SK-N-SH treated with all-trans-retinoic acid at 6 μM for 48 hours (cell line): Measurements from ENCODE around the gene MDM4.
"Not testable (repeated sequence)": the region's sequence is repeated elsewhere in the genome, so short reads cannot be mapped to it uniquely, and the experiment has no call there.

Source experiments
- ATAC-seq: fragments of 200-7000 bp; cut with Tn5 transposase; 3 replicates; pipeline ENCODE4 v1.9.1; 2020; ENCODE audit warnings: mild to moderate bottlenecking, moderate library complexity
- ARNTL ChIP-seq: fragments of 450-650 bp; formaldehyde crosslinking; IDR thresholded peaks from 2 replicates; pipeline ENCODE4 v1.5.0; 2020; ENCODE audit warnings: low read depth, mild to moderate bottlenecking, moderate library complexity, borderline replicate concordance
- BACH2 ChIP-seq: fragments of 250-450 bp; sonication (Bioruptor Pico); IDR thresholded peaks from 2 replicates; pipeline ENCODE4 v1.9.0; 2021; ENCODE audit warnings: mild to moderate bottlenecking, borderline replicate concordance
- CSRNP3 ChIP-seq: fragments of 250-450 bp; sonication (Bioruptor Pico); IDR thresholded peaks from 2 replicates; pipeline ENCODE4 v1.5.1; 2021; ENCODE audit warnings: mild to moderate bottlenecking, moderate library complexity
- GLIS3 ChIP-seq: fragments of 250-450 bp; sonication (Bioruptor Pico); IDR thresholded peaks from 2 replicates; pipeline ENCODE4 v1.5.0; 2020; ENCODE audit warnings: mild to moderate bottlenecking, moderate library complexity
- ISL1 ChIP-seq: fragments of 250-450 bp; sonication (Bioruptor Pico); IDR thresholded peaks from 2 replicates; pipeline ENCODE4 v2.1.2; 2022; ENCODE audit warnings: mild to moderate bottlenecking, moderate library complexity
- OSR1 ChIP-seq: fragments of 250-450 bp; sonication (Bioruptor Pico); IDR thresholded peaks from 2 replicates; pipeline ENCODE4 v1.8.0; 2022; ENCODE audit warnings: moderate library complexity, mild to moderate bottlenecking, inconsistent platforms
- PATZ1 ChIP-seq: fragments of 250-450 bp; sonication (Bioruptor Pico); IDR thresholded peaks from 2 replicates; pipeline ENCODE4 v1.8.0; 2020; ENCODE audit warnings: mild to moderate bottlenecking, moderate library complexity, borderline replicate concordance
- PPARA ChIP-seq: fragments of 250-450 bp; sonication (Bioruptor Pico); IDR thresholded peaks from 2 replicates; pipeline ENCODE4 v1.5.0; 2020; ENCODE audit warnings: mild to moderate bottlenecking, borderline replicate concordance
- RARB ChIP-seq: fragments of 250-450 bp; sonication (Bioruptor Pico); IDR thresholded peaks from 2 replicates; pipeline ENCODE4 v1.8.0; 2021; ENCODE audit warnings: mild to moderate bottlenecking, moderate library complexity
- SNAI2 ChIP-seq: fragments of 250-450 bp; sonication (Bioruptor Pico); IDR thresholded peaks from 2 replicates; pipeline ENCODE4 v1.5.0; 2020; ENCODE audit warnings: mild to moderate bottlenecking, moderate library complexity
- TCF4 ChIP-seq: fragments of 250-450 bp; sonication (Bioruptor Pico); IDR thresholded peaks from 2 replicates; pipeline ENCODE4 v1.8.0; 2021; ENCODE audit warnings: mild to moderate bottlenecking, moderate library complexity, borderline replicate concordance
- TOX ChIP-seq: fragments of 250-450 bp; sonication (Bioruptor Pico); IDR thresholded peaks from 2 replicates; pipeline ENCODE4 v1.8.0; 2021; ENCODE audit warnings: mild to moderate bottlenecking, moderate library complexity, borderline replicate concordance
- ZC3H10 ChIP-seq: fragments of 250-450 bp; sonication (Bioruptor Pico); IDR thresholded peaks from 2 replicates; pipeline ENCODE4 v1.5.1; 2021; ENCODE audit warnings: mild to moderate bottlenecking, moderate library complexity
- ZFP3 ChIP-seq: fragments of 250-450 bp; sonication (Bioruptor Pico); IDR thresholded peaks from 2 replicates; pipeline ENCODE4 v1.5.0; 2020; ENCODE audit warnings: mild to moderate bottlenecking, moderate library complexity
- ZNF565 ChIP-seq: fragments of 450-650 bp; formaldehyde crosslinking; conservative IDR thresholded peaks from 2 replicates; pipeline ENCODE4 v1.5.0; 2020; ENCODE audit warnings: low read depth, mild to moderate bottlenecking, moderate library complexity
- ZNF8 ChIP-seq: fragments of 450-650 bp; formaldehyde crosslinking; IDR thresholded peaks from 2 replicates; pipeline ENCODE4 v1.5.0; 2020; ENCODE audit warnings: mild to moderate bottlenecking, moderate library complexity
- TF ChIP-seq, protein P1 (sequence below): fragments of 250-450 bp; sonication (Bioruptor Pico); IDR thresholded peaks from 2 replicates; pipeline ENCODE4 v1.5.1; 2020; ENCODE audit warnings: low read depth, mild to moderate bottlenecking, moderate library complexity
- TF ChIP-seq, protein P2 (sequence below): fragments of 250-450 bp; sonication (Bioruptor Pico); IDR thresholded peaks from 2 replicates; pipeline ENCODE4 v1.8.0; 2021; ENCODE audit warnings: low read depth, mild to moderate bottlenecking, moderate library complexity, borderline replicate concordance
- TF ChIP-seq, protein P3 (sequence below): fragments of 250-450 bp; sonication (Bioruptor Pico); IDR thresholded peaks from 2 replicates; pipeline ENCODE4 v1.5.0; 2020; ENCODE audit warnings: mild to moderate bottlenecking, moderate library complexity

Gene MDM4

DNA sequence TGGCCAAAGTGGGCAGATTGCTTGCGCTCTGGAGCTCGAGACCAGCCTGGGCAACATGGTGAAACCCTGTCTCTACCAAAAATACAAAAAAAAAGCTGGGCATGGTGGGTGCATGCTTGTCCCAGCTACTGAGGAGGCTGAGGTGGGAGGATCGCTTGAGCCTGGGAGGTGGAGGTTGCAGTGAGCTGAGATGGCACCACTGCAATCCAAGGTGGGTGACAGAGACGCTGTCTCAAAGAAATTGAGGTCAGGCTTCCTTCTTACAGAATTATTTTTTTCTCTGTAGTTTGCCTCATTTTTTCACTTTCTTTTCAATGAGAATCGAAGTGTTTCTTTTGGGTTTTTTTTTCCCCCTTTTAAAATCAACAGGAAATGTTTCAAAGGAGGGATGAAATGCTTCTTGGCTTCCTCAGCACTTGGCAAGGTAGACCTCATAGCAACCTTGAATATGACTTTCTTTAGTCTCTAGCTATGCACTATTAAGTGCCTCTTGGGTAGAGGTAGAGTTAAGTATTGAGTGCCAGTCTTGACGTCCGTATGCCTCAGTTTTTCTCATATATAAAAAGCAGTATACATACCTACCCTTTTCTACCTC lies 40.3 kb downstream of the MDM4 start:
- no peak for ATAC-seq
- TF ChIP-seq ZC3H10 (CRISPR knock-in tag): no peak
- no peak for TF ChIP-seq TCF4 (CRISPR knock-in tag)
- TF ChIP-seq SNAI2 (CRISPR knock-in tag): no peak
- TF ChIP-seq ZNF8 (CRISPR knock-in tag): no peak
- TF ChIP-seq, protein P1, sequence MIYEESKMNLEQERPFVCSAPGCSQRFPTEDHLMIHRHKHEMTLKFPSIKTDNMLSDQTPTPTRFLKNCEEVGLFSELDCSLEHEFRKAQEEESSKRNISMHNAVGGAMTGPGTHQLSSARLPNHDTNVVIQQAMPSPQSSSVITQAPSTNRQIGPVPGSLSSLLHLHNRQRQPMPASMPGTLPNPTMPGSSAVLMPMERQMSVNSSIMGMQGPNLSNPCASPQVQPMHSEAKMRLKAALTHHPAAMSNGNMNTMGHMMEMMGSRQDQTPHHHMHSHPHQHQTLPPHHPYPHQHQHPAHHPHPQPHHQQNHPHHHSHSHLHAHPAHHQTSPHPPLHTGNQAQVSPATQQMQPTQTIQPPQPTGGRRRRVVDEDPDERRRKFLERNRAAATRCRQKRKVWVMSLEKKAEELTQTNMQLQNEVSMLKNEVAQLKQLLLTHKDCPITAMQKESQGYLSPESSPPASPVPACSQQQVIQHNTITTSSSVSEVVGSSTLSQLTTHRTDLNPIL: no peak
- TF ChIP-seq BACH2 (CRISPR knock-in tag): no peak
- no peak for TF ChIP-seq ZNF565 (CRISPR knock-in tag)
- no peak for TF ChIP-seq PATZ1 (CRISPR knock-in tag)
- TF ChIP-seq ARNTL: no peak
- TF ChIP-seq RARB: no peak
- TF ChIP-seq ZFP3 (CRISPR knock-in tag): no peak
- no peak for TF ChIP-seq PPARA (CRISPR knock-in tag)
- no peak for TF ChIP-seq OSR1

DNA sequence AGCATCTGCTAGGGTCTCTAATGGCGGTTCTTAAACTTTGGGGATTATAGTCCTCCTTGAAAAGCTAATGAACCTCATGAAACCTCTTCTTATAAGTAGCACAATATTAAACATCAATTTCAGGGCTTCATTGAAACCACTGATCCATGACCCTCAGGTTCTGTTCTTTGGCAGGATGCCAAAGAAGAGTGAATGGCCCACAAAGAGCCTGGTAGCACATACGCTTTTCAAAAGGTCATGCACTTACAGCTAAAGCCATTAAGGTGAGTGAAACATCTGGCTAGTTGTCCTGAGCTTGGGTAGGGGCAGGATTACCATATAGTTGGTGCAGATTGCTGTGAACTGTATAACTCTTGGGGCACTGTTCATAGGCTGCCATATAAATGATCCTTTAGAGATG lies 42.3 kb downstream of the MDM4 start:
- no peak for ATAC-seq

DNA sequence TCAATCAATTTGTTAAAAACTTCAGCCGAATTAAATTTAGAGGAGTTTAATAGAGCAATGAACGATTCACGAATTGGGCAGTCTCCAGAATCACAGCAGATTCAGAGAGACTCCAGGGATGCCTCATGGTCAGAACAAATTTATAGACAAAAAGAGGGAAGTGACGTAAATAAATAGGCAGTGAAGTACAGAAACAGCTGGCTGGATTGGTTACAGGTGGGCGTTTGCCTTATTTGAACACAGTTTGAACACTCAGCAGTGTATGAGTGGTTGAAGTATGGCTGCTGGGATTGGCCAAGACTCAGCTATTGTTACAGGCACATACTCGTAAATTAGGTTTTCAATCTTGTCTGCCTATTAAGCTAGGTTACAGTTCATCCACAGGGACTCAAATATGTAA lies 43.8 kb downstream of the MDM4 start:
- ATAC-seq: not testable (repeated sequence)

More for the DNA sequence above, 42.3 kb downstream of the MDM4 start:
- TF ChIP-seq, protein P2, sequence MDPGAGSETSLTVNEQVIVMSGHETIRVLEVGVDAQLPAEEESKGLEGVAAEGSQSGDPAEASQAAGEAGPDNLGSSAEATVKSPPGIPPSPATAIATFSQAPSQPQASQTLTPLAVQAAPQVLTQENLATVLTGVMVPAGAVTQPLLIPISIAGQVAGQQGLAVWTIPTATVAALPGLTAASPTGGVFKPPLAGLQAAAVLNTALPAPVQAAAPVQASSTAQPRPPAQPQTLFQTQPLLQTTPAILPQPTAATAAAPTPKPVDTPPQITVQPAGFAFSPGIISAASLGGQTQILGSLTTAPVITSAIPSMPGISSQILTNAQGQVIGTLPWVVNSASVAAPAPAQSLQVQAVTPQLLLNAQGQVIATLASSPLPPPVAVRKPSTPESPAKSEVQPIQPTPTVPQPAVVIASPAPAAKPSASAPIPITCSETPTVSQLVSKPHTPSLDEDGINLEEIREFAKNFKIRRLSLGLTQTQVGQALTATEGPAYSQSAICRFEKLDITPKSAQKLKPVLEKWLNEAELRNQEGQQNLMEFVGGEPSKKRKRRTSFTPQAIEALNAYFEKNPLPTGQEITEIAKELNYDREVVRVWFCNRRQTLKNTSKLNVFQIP (CRISPR knock-in tag): no peak
- TF ChIP-seq CSRNP3 (CRISPR knock-in tag) (no peak), ARNTL (no peak), TCF4 (CRISPR knock-in tag) (no peak), BACH2 (CRISPR knock-in tag) (no peak), ZNF565 (CRISPR knock-in tag) (no peak), ZFP3 (CRISPR knock-in tag) (no peak), PPARA (CRISPR knock-in tag) (no peak)

DNA sequence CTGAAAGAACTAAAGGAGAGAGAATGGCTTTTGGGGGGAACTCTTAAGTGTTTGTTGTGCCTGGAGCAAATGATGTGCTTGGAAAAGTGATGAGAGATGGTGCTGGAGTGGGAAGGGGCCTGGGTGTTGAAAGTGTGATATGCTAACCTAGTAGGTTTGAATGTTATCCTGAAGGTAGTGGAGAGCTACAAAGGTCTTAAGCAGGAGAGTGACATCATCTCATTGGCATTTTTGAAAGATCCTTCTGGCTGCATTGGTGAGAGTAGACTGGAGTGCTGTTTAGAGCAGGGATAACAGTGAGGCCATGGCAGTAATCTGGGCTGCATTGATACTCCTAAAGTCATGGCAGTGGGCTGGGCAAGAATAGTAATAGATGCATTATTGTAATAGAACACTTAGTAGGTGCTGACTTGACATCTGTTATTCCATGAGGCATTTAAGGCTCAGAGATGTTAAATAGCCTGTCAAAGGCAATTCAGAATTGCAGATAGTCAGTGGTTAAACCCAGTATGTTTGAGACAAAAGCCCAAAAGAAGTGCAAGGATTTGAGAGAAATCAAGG lies 44.5 kb downstream of the MDM4 start:
- TF ChIP-seq, protein P3, sequence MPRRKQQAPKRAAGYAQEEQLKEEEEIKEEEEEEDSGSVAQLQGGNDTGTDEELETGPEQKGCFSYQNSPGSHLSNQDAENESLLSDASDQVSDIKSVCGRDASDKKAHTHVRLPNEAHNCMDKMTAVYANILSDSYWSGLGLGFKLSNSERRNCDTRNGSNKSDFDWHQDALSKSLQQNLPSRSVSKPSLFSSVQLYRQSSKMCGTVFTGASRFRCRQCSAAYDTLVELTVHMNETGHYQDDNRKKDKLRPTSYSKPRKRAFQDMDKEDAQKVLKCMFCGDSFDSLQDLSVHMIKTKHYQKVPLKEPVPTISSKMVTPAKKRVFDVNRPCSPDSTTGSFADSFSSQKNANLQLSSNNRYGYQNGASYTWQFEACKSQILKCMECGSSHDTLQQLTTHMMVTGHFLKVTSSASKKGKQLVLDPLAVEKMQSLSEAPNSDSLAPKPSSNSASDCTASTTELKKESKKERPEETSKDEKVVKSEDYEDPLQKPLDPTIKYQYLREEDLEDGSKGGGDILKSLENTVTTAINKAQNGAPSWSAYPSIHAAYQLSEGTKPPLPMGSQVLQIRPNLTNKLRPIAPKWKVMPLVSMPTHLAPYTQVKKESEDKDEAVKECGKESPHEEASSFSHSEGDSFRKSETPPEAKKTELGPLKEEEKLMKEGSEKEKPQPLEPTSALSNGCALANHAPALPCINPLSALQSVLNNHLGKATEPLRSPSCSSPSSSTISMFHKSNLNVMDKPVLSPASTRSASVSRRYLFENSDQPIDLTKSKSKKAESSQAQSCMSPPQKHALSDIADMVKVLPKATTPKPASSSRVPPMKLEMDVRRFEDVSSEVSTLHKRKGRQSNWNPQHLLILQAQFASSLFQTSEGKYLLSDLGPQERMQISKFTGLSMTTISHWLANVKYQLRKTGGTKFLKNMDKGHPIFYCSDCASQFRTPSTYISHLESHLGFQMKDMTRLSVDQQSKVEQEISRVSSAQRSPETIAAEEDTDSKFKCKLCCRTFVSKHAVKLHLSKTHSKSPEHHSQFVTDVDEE (CRISPR knock-in tag): no peak
- no peak for TF ChIP-seq ISL1 (CRISPR knock-in tag)
- TF ChIP-seq SNAI2 (CRISPR knock-in tag): no peak
- no peak for TF ChIP-seq ZNF8 (CRISPR knock-in tag)
- TF ChIP-seq, protein P1: no peak
- TF ChIP-seq PATZ1 (CRISPR knock-in tag): no peak
- TF ChIP-seq GLIS3 (CRISPR knock-in tag): no peak
- TF ChIP-seq ARNTL: no peak
- TF ChIP-seq TOX (CRISPR knock-in tag): no peak
- ATAC-seq: peak; percentile 65
